Tibial artery (tissue), 4 donors: ENCODE measurements around the gene OR10A2.
A peak's percentile ranks its signal among the peaks of the same experiment; 100 is the strongest.
"Not testable (repeated sequence)": the region's sequence is repeated elsewhere in the genome, so short reads cannot be mapped to it uniquely, and the experiment has no call there.

Source experiments
- DNase-seq, 2 donors: peaks; one replicate each; pipeline ENCODE4 v3.0.0-alpha.2; 2019
- H3K27ac ChIP-seq, 2 donors: fragments of 200-600 bp; sonication (generic) in 1 of 2; 1 replicate in 1 of 2; 2 replicates in 1 of 2; pipeline ENCODE4 v1.5.1; 2018 to 2019; ENCODE audit warnings: mild to moderate bottlenecking in 1 of 2
- H3K27me3 ChIP-seq, 2 donors: fragments of 200-600 bp; sonication (generic) in 1 of 2; one replicate each; pipeline versions ENCODE4 v1.5.1 to v1.6.0; 2016 to 2019
- H3K36me3 ChIP-seq, 3 donors: fragments of 200-600 bp; sonication (generic) in 2 of 3; one replicate each; pipeline ENCODE4 v1.5.1; 2016 to 2019; ENCODE audit warnings: mild to moderate bottlenecking in 2 of 3
- H3K4me1 ChIP-seq, 4 donors: fragments of 200-600 bp; sonication (generic) in 2 of 4; 1 replicate in 3 of 4; 2 replicates in 1 of 4; pipeline ENCODE4 v1.5.1; 2016 to 2019
- H3K4me3 ChIP-seq, 2 donors: fragments of 200-600 bp; sonication (generic) in 1 of 2; 1 replicate in 1 of 2; 2 replicates in 1 of 2; pipeline ENCODE4 v1.5.1; 2018 to 2019; ENCODE audit warnings: mild to moderate bottlenecking in 2 of 2
- H3K9me3 ChIP-seq, 3 donors: fragments of 200-600 bp; sonication (generic) in 1 of 3; one replicate each; pipeline ENCODE4 v1.5.1; 2016 to 2019
- CTCF ChIP-seq, 2 experiments: fragments of 200-600 bp in 1 of 2; fragments of 450-650 bp in 1 of 2; IDR thresholded peaks; one replicate each; pipeline ENCODE4 v1.5.1; 2017 to 2019; ENCODE audit warnings: antibody characterized with exemption in 2 of 2, mild to moderate bottlenecking in 1 of 2, moderate library complexity in 1 of 2
- intact Hi-C: fragments of 100-400 bp; cut with DNase I; formaldehyde crosslinking; loops from one replicate; pipeline ENCODE4 v1.15.0; 2023; ENCODE audit warnings: low total_unique reads

OR10A2 gene

GRCh38 chr11:6900327-6900999, 37.6 kb downstream of the OR10A2 start:
- Histone ChIP-seq H3K36me3 (no peaks in the 10 kb centered on the region), H3K27ac (no peak overlapping the region), H3K27me3 (no peaks in the 10 kb centered on the region), H3K9me3 (no peaks in the 10 kb centered on the region), H3K4me3 (no peak overlapping the region), H3K4me1 (no peaks in the 10 kb centered on the region)
- intact Hi-C loops = no loop called here
- TF ChIP-seq CTCF (IDR thresholded peaks at IDR 0.05) = peak in 1 of 2 experiments; percentile 3
- DNase-seq = no peak

- H3K9me3 ChIP-seq, H3K4me3 ChIP-seq, intact Hi-C loops, H3K4me1 ChIP-seq, H3K27ac ChIP-seq, H3K36me3 ChIP-seq, DNase-seq, H3K27me3 ChIP-seq: not testable (repeated sequence)
These were observed 41.9 kb downstream of the OR10A2 start for GRCh38 chr11:6904804-6905203.

GRCh38 chr11:6911378-6911777, 48.5 kb downstream of the OR10A2 start:
- no peak for TF ChIP-seq CTCF (IDR thresholded peaks at IDR 0.05)
- no peak overlapping the region for H3K27ac ChIP-seq
- no peaks in the 10 kb centered on the region for H3K9me3 ChIP-seq
- no peaks in the 10 kb centered on the region for H3K27me3 ChIP-seq
- intact Hi-C loops = no loop called here
- H3K4me1 ChIP-seq = no peaks in the 10 kb centered on the region
- no peak for DNase-seq
- H3K4me3 ChIP-seq = no peak overlapping the region
- no peaks in the 10 kb centered on the region for H3K36me3 ChIP-seq

GRCh38 chr11:6911948-6912347, 49.1 kb downstream of the OR10A2 start:
- H3K27ac ChIP-seq = no peak overlapping the region
- TF ChIP-seq CTCF (IDR thresholded peaks at IDR 0.05) = no peak
- H3K4me1 ChIP-seq = no peaks in the 10 kb centered on the region
- no peaks in the 10 kb centered on the region for H3K9me3 ChIP-seq
- intact Hi-C loops = no loop called here
- DNase-seq = no peak
- no peaks in the 10 kb centered on the region for H3K36me3 ChIP-seq
- no peaks in the 10 kb centered on the region for H3K27me3 ChIP-seq
- H3K4me3 ChIP-seq = no peak overlapping the region

GRCh38 chr11:6919698-6920097, 56.8 kb downstream of the OR10A2 start:
- Histone ChIP-seq H3K4me3 (no peak overlapping the region), H3K4me1 (no peaks in the 10 kb centered on the region), H3K27ac (no peak overlapping the region), H3K27me3 (no peaks in the 10 kb centered on the region), H3K36me3 (no peaks in the 10 kb centered on the region), H3K9me3 (no peaks in the 10 kb centered on the region)
- DNase-seq = no peak
- TF ChIP-seq CTCF (IDR thresholded peaks at IDR 0.05) = no peak
- intact Hi-C loops = no loop called here

GRCh38 chr11:6920702-6921101, 57.8 kb downstream of the OR10A2 start, which contains the start of gene OR2D3:
OR2D3 (plus strand) TSS chr11:6921002; CDS start chr11:6921002, 0 bp downstream.
- Histone ChIP-seq H3K4me3 (no peak within 1 kb of the TSS), H3K27me3 (no peaks in the 10 kb centered on the region), H3K9me3 (no peaks in the 10 kb centered on the region), H3K36me3 (no peaks in the 10 kb centered on the region), H3K27ac (no peak within 1 kb of the TSS), H3K4me1 (peaks cover 0 to under 1% (median 0%) of the 10 kb centered on the region in 4 donors)
- no peak for TF ChIP-seq CTCF (IDR thresholded peaks at IDR 0.05)
- intact Hi-C loops = no loop called here
- DNase-seq = no peak
